ENCODE data around the gene OPRM1.
"Not testable (repeated sequence)": the region's sequence is repeated elsewhere in the genome, so short reads cannot be mapped to it uniquely, and the experiment has no call there.

The OPRM1 gene

GRCh38 chr6:154156135-154156896 lies 117.3 kb downstream of the OPRM1 start:
- peak; percentile 40 for DNase-seq

- no peak for DNase-seq
Observed at GRCh38 chr6:154157082-154157481, 118.0 kb downstream of the OPRM1 start.

GRCh38 chr6:154157706-154158105 lies 118.7 kb downstream of the OPRM1 start:
- DNase-seq, result no peak

GRCh38 chr6:154159126-154159525 lies 120.1 kb downstream of the OPRM1 start:
- DNase-seq, result no peak

GRCh38 chr6:154161689-154162088 lies 122.6 kb downstream of the OPRM1 start:
- no peak for DNase-seq

GRCh38 chr6:154164397-154164796 lies 125.4 kb downstream of the OPRM1 start:
- no peak for DNase-seq

- DNase-seq, result no peak
Observed at GRCh38 chr6:154165478-154165877, 126.4 kb downstream of the OPRM1 start.

GRCh38 chr6:154166140-154166539 lies 127.1 kb downstream of the OPRM1 start:
- no peak for DNase-seq

GRCh38 chr6:154167126-154167525 lies 128.1 kb downstream of the OPRM1 start:
- no peak for DNase-seq

- DNase-seq, result no peak
Observed at GRCh38 chr6:154169193-154169847, 130.3 kb downstream of the OPRM1 start.

- no peak for DNase-seq
Observed at GRCh38 chr6:154170106-154170505, 131.1 kb downstream of the OPRM1 start.

GRCh38 chr6:154172393-154172792 lies 133.4 kb downstream of the OPRM1 start:
- not testable (repeated sequence) for DNase-seq

GRCh38 chr6:154179434-154179833 lies 140.4 kb downstream of the OPRM1 start:
- DNase-seq, result no peak

GRCh38 chr6:154187203-154187602 lies 148.2 kb downstream of the OPRM1 start:
- DNase-seq, result no peak

GRCh38 chr6:154187714-154188113 lies 148.7 kb downstream of the OPRM1 start:
- no peak for DNase-seq

GRCh38 chr6:154196333-154196885 lies 157.4 kb downstream of the OPRM1 start:
- DNase-seq, result no peak

GRCh38 chr6:154197196-154197860 lies 158.3 kb downstream of the OPRM1 start:
- DNase-seq, result no peak

- DNase-seq, result not testable (repeated sequence)
Observed at GRCh38 chr6:154201688-154202087, 162.6 kb downstream of the OPRM1 start.

GRCh38 chr6:154202339-154202738 lies 163.3 kb downstream of the OPRM1 start:
- DNase-seq, result no peak

- DNase-seq, result no peak
Observed at GRCh38 chr6:154202958-154203357, 163.9 kb downstream of the OPRM1 start.

GRCh38 chr6:154206141-154206540 lies 167.1 kb downstream of the OPRM1 start:
- DNase-seq, result no peak

GRCh38 chr6:154206996-154207395 lies 168.0 kb downstream of the OPRM1 start:
- no peak for DNase-seq

GRCh38 chr6:154209555-154209954 lies 170.5 kb downstream of the OPRM1 start:
- no peak for DNase-seq

- DNase-seq, result no peak
Observed at GRCh38 chr6:154210678-154211077, 171.6 kb downstream of the OPRM1 start.
